ENCODE results near the gene ITGA7. TPM values are rescaled to one million over a fixed set of nuclear protein-coding genes. Genes with fewer than 3 reads are reported as not detected.
"Not testable (repeated sequence)": the region's sequence is repeated elsewhere in the genome, so short reads cannot be mapped to it uniquely, and the experiment has no call there.

The ITGA7 gene
- total RNA-seq, 1 donor from 2014 or later: 66.2 TPM

DNA sequence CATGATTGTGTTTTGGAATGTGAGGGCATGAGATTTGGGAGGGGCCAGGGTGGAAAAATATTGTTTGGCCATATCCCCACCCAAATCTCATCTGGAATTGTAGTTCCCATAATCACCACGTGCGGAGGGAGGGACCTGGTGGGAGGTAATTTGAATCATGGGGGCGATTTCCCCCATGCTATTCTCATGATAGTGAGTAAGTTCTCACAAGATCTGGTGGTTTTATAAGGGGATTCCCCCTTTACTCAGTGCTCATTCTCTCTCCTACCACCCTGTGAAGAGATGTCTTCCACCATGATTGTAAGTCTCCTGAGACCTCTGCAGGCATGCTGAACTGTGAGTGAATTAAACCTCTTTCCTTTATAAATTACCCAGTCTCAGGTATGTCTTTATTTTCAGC, 55.4 kb downstream of the ITGA7 start:
- no peak for DNase-seq (ENCODE audit: low spot score)

DNA sequence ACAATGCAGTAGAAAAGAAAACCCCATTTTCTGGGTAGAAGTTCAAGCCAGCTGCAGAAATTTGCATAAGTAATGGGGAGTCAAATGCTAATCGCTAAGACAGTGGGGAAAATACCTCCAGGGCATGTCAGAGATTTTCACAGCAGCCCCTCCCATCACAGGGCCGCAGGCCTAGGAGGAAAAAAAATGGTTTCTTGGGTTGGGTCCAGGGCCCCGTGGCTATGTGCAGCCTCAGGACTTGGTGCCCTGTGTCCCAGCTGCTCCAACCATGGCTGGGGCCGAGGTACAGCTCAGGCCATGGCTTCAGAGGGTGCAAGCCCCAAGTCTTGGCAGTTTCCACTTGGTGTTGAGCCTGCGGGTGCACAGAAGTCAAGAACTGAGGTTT, 56.4 kb downstream of the ITGA7 start:
- no peak for DNase-seq (ENCODE audit: low spot score)

DNA sequence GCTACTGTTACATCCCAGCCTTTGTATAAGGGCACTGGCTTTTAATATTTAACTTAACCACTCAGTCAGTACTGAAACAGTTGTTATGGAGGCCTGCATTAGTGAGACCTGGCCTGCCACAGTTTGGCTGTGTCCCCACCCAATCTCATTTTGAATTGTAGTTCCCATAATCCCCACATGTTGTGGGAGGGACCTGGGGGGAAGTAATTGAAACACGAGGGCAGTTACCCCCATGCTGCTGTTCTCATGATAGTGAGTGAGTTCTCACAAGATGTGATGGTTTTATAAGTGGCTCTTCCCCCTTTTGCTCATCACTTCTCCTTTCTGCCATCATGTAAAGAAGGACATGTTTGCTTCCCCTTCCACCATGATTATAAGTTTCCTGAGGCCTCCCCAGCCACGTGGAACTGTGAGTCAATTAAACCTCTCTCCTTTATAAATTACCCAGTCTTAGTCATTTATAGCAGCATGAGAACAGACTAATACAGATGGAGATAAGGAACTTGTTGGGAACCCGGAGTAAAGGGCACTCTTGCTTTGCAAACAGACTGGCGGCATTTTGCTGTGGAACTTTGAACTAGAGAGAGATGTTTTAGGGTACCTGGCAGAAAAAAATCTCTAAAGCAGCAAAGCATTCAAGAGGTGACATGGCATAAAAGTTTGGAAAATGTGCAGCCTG, 56.9 kb downstream of the ITGA7 start:
- not testable (repeated sequence) for DNase-seq (ENCODE audit: low spot score)

DNA sequence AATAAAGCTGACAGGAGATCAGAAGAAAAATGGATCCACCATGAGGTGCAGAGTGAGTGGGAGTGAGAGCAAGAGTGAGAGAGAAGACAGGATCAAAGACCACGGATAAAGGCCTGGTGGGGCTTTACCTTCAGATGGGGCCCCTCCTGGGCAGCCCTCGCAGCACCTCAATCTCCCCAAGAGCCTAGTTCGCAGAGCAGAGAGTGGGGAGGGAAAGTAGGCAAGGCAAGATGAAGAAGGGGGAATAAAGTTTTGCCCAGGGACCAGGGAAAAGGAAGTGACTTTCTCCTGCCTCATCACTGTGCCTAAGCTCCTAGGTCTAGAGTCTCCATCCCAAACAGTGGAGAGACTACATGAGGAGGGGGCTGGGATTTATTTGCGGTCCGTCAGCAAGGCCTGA, 60.7 kb downstream of the ITGA7 start:
- DNase-seq (ENCODE audit: low spot score): no peak

DNA sequence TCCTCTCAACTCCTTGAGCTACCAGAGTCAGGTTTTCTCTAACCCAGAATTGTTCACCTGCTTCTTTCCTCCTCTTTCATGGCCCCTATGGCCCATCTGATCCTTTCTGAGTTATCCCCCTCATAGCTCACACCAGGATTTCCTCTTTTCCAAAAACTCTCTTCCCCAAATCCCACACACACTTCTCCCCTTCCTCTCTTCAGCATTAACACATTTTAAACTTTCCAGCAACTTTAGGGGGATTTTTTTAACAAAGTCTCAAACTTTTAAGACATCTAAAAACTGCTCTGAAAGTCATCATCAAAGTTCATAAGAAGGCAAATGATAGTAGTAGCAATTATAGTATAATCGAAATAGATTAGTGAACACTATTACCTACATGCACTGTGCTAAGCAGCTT, 63.1 kb downstream of the ITGA7 start:
- no peak for DNase-seq (ENCODE audit: low spot score)

DNA sequence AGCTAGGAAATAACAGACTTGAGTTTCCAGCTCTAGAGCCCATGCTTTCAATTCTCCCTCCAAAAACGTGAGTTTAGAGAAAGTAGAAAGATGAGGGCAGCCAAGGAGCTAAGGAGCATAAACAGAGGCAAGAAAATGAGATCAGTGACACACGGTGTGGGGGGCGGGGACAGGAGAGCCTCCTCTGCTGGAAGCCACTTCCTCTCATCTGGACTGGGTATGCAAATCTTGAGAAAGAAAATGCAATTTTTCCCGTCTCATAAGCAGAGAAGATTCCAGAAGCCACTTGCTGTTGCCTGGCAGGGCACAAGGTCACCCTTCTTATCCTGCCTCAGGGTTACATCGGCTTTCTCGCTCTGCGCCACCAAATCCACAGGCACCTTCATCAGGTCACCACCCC, 65.0 kb downstream of the ITGA7 start:
- no peak for DNase-seq (ENCODE audit: low spot score)

DNA sequence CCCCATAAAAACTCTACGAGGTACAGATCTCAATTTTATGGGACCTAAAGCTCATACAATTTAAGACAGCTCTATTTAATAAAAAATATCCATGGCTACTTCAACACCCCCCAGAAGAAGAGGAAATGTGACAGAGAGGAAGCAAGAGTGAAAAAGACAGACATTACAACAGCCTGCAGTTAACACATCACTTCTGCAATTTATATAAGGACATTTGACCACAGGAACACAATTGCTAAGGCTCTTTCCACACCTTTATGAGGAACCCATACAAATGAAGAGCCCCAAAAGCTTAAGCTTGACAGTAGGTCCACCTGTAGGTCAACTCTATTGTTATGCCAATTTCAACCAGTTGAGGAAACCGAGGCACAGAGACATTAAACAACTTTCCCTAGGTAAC, 65.4 kb downstream of the ITGA7 start:
- DNase-seq (ENCODE audit: low spot score): peak; percentile 14

DNA sequence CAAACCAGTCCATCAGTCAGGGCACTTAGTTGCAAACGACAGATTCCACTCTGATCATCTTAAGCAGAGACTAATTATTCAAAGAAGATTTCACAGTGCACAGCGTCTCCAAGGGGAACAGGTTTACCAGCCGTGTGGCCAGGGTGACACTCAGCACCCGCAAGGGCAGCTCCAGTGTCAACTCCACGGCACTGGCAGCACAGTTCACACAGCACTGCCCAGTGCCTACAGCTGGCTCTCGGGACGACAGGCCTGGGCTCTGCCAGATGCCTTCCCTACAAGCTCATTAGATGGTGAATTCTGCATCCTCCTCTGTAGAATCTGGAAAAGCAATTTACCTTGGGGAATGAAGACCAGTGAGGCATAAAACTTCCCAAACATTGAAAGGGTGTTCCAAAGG, 66.1 kb downstream of the ITGA7 start:
- no peak for DNase-seq (ENCODE audit: low spot score)

DNA sequence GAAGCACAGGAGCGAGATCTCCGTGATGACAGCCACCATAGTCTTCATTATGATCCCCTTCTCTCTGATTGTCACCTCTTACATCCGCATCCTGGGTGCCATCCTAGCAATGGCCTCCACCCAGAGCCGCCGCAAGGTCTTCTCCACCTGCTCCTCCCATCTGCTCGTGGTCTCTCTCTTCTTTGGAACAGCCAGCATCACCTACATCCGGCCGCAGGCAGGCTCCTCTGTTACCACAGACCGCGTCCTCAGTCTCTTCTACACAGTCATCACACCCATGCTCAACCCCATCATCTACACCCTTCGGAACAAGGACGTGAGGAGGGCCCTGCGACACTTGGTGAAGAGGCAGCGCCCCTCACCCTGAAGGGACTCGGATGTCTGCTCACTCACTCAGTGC, 70.2 kb downstream of the ITGA7 start:
- no peak for DNase-seq (ENCODE audit: low spot score)

DNA sequence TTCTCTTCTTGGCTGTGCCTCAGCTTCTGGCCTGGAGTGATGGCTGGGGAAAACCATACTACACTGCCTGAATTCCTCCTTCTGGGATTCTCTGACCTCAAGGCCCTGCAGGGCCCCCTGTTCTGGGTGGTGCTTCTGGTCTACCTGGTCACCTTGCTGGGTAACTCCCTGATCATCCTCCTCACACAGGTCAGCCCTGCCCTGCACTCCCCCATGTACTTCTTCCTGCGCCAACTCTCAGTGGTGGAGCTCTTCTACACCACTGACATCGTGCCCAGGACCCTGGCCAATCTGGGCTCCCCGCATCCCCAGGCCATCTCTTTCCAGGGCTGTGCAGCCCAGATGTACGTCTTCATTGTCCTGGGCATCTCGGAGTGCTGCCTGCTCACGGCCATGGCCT, 70.9 kb downstream of the ITGA7 start, which contains the start of gene OR10P1:
Gene OR10P1 (plus strand): TSS at position 40 of the 400 bp plus-strand sequence. CDS start 0 bp downstream, at position 40.
- no peak for DNase-seq (ENCODE audit: low spot score)

DNA sequence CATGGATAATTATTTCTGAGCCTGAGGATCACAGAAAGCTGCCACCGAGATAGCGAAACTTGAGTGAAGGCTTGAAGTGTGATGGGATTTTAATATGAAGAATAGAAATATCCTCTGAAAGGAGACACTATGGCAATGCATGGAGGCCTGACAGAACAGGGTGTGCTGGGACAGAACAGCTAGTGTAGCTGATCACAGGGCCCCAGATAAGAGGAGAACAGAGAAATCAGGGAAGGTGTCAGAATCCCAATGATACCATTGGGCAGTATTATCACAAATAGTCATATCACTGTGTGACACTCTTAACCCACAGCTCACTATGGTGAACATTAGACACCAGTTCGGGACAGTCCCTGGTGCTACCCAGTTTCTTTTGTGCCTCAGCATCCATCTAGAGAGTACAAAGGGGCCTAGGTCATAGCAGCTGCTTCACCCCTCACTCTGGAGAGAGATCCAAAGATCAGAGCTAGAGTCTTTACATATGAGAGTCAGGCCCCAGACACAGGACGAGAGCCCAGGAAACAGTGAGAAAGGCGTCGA, 71.5 kb downstream of the ITGA7 start:
- DNase-seq (ENCODE audit: low spot score): no peak

Other genes starting within 250 kb of the ITGA7 start
- gene OR6C70, start 237.8 kb downstream of the ITGA7 start, total RNA-seq (ENCODE audit: insufficient read depth, low replicate concordance): 4.6 TPM
- gene OR6C68, start 215.5 kb downstream of the ITGA7 start, total RNA-seq (ENCODE audit: insufficient read depth, low replicate concordance): not detected
- 5.5 TPM for gene OR6C4, start 158.3 kb downstream of the ITGA7 start, total RNA-seq (ENCODE audit: insufficient read depth, low replicate concordance)
- 0.48 TPM for gene OR2AP1, start 135.4 kb downstream of the ITGA7 start, total RNA-seq (ENCODE audit: insufficient read depth, low replicate concordance)
- gene OR10P1, start 71.0 kb downstream of the ITGA7 start, total RNA-seq (ENCODE audit: insufficient read depth, low replicate concordance): not detected
- 67.4 TPM for gene BLOC1S1, start 8.1 kb upstream of the ITGA7 start, total RNA-seq (ENCODE audit: insufficient read depth, low replicate concordance)
- gene RDH5, start 12.5 kb upstream of the ITGA7 start, total RNA-seq (ENCODE audit: insufficient read depth, low replicate concordance): 42.9 TPM
- 1,689 TPM for gene CD63, start 21.1 kb upstream of the ITGA7 start, total RNA-seq (ENCODE audit: insufficient read depth, low replicate concordance)
- gene GDF11, start 35.2 kb upstream of the ITGA7 start, total RNA-seq (ENCODE audit: insufficient read depth, low replicate concordance): 3.1 TPM
- 83.1 TPM for gene SARNP, start 109.8 kb upstream of the ITGA7 start, total RNA-seq (ENCODE audit: insufficient read depth, low replicate concordance)
- 26.2 TPM for gene ORMDL2, start 110.1 kb upstream of the ITGA7 start, total RNA-seq (ENCODE audit: insufficient read depth, low replicate concordance)
- 40.9 TPM for gene DNAJC14, start 121.7 kb upstream of the ITGA7 start, total RNA-seq (ENCODE audit: insufficient read depth, low replicate concordance)
- 16.1 TPM for gene MMP19, start 135.0 kb upstream of the ITGA7 start, total RNA-seq (ENCODE audit: insufficient read depth, low replicate concordance)
- 12.5 TPM for gene PYM1, start 220.0 kb upstream of the ITGA7 start, total RNA-seq (ENCODE audit: insufficient read depth, low replicate concordance)
- gene DGKA, start 223.3 kb upstream of the ITGA7 start, total RNA-seq (ENCODE audit: insufficient read depth, low replicate concordance): 37.8 TPM